IMR-90 (cell line): ENCODE data around the gene NTNG2. TPM values are rescaled to one million over a fixed set of nuclear protein-coding genes. Genes with fewer than 3 reads are reported as not detected.

Experiments
- ATAC-seq: fragments of 200-7000 bp; cut with Tn5 transposase; 2 replicates; pipeline ENCODE4 v1.9.1; 2020; ENCODE audit warnings: low read depth, mild to moderate bottlenecking, moderate library complexity
- BruUV-seq: library from RNA; stranded (reverse); fragments of 400-500 nt; replicated peaks from 2 replicates; lab custom pipeline; 2021; lab: Mats Ljungman, UMichigan
- CTCF ChIA-PET: fragments of 300-600 bp; formaldehyde crosslinking; extraction: SDS; loops from one replicate; lab custom pipeline; 2021; ENCODE audit warnings: antibody characterized with exemption; lab: Yijun Ruan, JAX
- POLR2A ChIA-PET: fragments of 300-600 bp; sonication (Branson Sonifier 250); formaldehyde crosslinking; loops from one replicate; lab custom pipeline; 2022; ENCODE audit warnings: antibody characterized with exemption; ENCODE audit not compliant: unreplicated experiment; lab: Charles Lee
- DNase-seq: peaks from one replicate; pipeline ENCODE4 v3.0.0; 2013
- H2AFZ ChIP-seq: replicated peaks from 2 replicates; pipeline ENCODE3; 2013; ENCODE audit warnings: low read length, mild to moderate bottlenecking; ENCODE audit not compliant: poor library complexity
- H2AK5ac ChIP-seq: 2 replicates; pipeline ENCODE4 v1.6.1; 2013; ENCODE audit warnings: low read depth, low read length, inconsistent platforms
- H2AK9ac ChIP-seq: replicated peaks from 2 replicates; pipeline ENCODE3; 2013; ENCODE audit warnings: mild to moderate bottlenecking, low read depth, low read length, moderate library complexity; ENCODE audit not compliant: poor library complexity
- H2BK120ac ChIP-seq: 2 replicates; pipeline ENCODE4 v1.6.1; 2013; ENCODE audit warnings: low read depth, low read length, inconsistent platforms
- H2BK15ac ChIP-seq: 3 replicates; pipeline ENCODE4 v1.6.1; 2013; ENCODE audit warnings: low read depth, low read length, inconsistent platforms
- H2BK20ac ChIP-seq: 2 replicates; pipeline ENCODE4 v1.6.1; 2013; ENCODE audit warnings: low read depth, mild to moderate bottlenecking, inconsistent platforms, low read length, moderate library complexity
- H2BK5ac ChIP-seq: 2 replicates; pipeline ENCODE4 v1.6.1; 2013; ENCODE audit warnings: mild to moderate bottlenecking, low read depth, low read length, inconsistent platforms; ENCODE audit not compliant: poor library complexity, severe bottlenecking
- H3K14ac ChIP-seq: replicated peaks from 2 replicates; pipeline ENCODE4 v1.6.1; 2013; ENCODE audit warnings: low read depth, low read length, inconsistent platforms
- H3K18ac ChIP-seq: 2 replicates; pipeline ENCODE4 v1.6.1; 2013; ENCODE audit warnings: low read depth, low read length, control low read depth
- H3K23ac ChIP-seq: 2 replicates; pipeline ENCODE4 v1.6.1; 2013; ENCODE audit warnings: low read depth, low read length, inconsistent platforms
- H3K27ac ChIP-seq: 2 replicates; pipeline ENCODE4 v1.5.1; 2013; ENCODE audit warnings: mild to moderate bottlenecking, control low read depth, low read length; ENCODE audit not compliant: insufficient read depth
- H3K27me3 ChIP-seq: 2 replicates; pipeline ENCODE4 v1.6.1; 2013; ENCODE audit warnings: low read length; ENCODE audit not compliant: control insufficient read depth, insufficient read depth
- H3K36me3 ChIP-seq: 2 replicates; pipeline ENCODE4 v1.6.1; 2013; ENCODE audit warnings: low read length, mixed read lengths; ENCODE audit not compliant: control insufficient read depth, insufficient read depth
- H3K4ac ChIP-seq: 2 replicates; pipeline ENCODE4 v1.6.1; 2013; ENCODE audit warnings: low read depth, low read length, inconsistent platforms
- H3K4me1 ChIP-seq: 2 replicates; pipeline ENCODE4 v1.6.1; 2013; ENCODE audit warnings: low read length, mixed read lengths; ENCODE audit not compliant: control insufficient read depth, insufficient read depth
- H3K4me2 ChIP-seq: 2 replicates; pipeline ENCODE4 v1.6.1; 2013; ENCODE audit warnings: low read depth, mild to moderate bottlenecking, control low read depth, low read length, moderate library complexity
- H3K4me3 ChIP-seq: 2 replicates; pipeline ENCODE4 v1.5.1; 2013; ENCODE audit warnings: low read depth, mild to moderate bottlenecking, control low read depth, low read length, moderate library complexity; ENCODE audit not compliant: insufficient read depth
- H3K56ac ChIP-seq: 2 replicates; pipeline ENCODE4 v1.6.1; 2013; ENCODE audit warnings: low read length, inconsistent platforms; ENCODE audit not compliant: insufficient read depth; ENCODE audit errors: extremely low read depth
- H3K79me1 ChIP-seq, 2 experiments: 2 replicates each; pipeline ENCODE4 v1.6.1; 2013; ENCODE audit warnings: low read length in 2 of 2, inconsistent platforms in 1 of 2, low read depth in 1 of 2
- H3K9ac ChIP-seq: 2 replicates; pipeline ENCODE4 v1.6.1; 2013; ENCODE audit warnings: low read depth, low read length, control low read depth
- H3K9me1 ChIP-seq: 2 replicates; pipeline ENCODE4 v1.6.1; 2013; ENCODE audit warnings: low read length, inconsistent platforms; ENCODE audit not compliant: insufficient read depth
- H3K9me3 ChIP-seq: 2 replicates; pipeline ENCODE4 v1.6.1; 2013; ENCODE audit warnings: low read length; ENCODE audit not compliant: control insufficient read depth, insufficient read depth
- H4K20me1 ChIP-seq: 2 replicates; pipeline ENCODE4 v1.6.1; 2013; ENCODE audit warnings: low read length, inconsistent platforms; ENCODE audit not compliant: insufficient read depth
- H4K5ac ChIP-seq: 2 replicates; pipeline ENCODE4 v1.6.1; 2013; ENCODE audit warnings: mild to moderate bottlenecking, low read depth, low read length, control low read depth
- H4K8ac ChIP-seq, 2 experiments: 2 replicates each; pipeline ENCODE4 v1.6.1; 2013; ENCODE audit warnings: low read depth in 2 of 2, low read length in 2 of 2, control low read depth in 1 of 2, inconsistent platforms in 1 of 2
- H4K91ac ChIP-seq: 2 replicates; pipeline ENCODE4 v1.6.1; 2013; ENCODE audit warnings: low read depth, low read length, inconsistent platforms; ENCODE audit not compliant: insufficient read depth
- FOS ChIP-seq: fragments of 150-350 bp; IDR thresholded peaks from 2 replicates; pipeline ENCODE4 v1.6.1; 2016; ENCODE audit warnings: low read depth, low read length
- MAFK ChIP-seq: IDR thresholded peaks from 2 replicates; pipeline ENCODE4 v1.6.1; 2012; ENCODE audit warnings: low read depth, low read length, improper control_type of control experiment
- MXI1 ChIP-seq: IDR thresholded peaks from 2 replicates; pipeline ENCODE4 v1.6.1; 2012; ENCODE audit warnings: low read depth, mild to moderate bottlenecking, low read length, moderate library complexity, borderline replicate concordance
- POLR2A ChIP-seq: IDR thresholded peaks from 2 replicates; pipeline ENCODE4 v1.6.1; 2012; ENCODE audit warnings: mild to moderate bottlenecking, low read depth, low read length
- RAD21 ChIP-seq: IDR thresholded peaks from 2 replicates; pipeline ENCODE4 v1.6.1; 2012; ENCODE audit warnings: low read length, improper control_type of control experiment
- WGBS, 2 experiments: methylation state at CpG; one replicate each; pipeline versions ENCODE4 v1.1.5 to v1.1.7; 2013; ENCODE audit warnings: missing lambda C conversion rate in 2 of 2; ENCODE audit not compliant: insufficient read length in 1 of 2; ENCODE audit errors: extremely low coverage in 2 of 2; 5-methylcytosine and 5-hydroxymethylcytosine counted together
- dilution Hi-C: fragments of 300-500 bp; cut with HindIII; formaldehyde crosslinking; loops from one replicate; pipeline ENCODE4 v1.14.3; 2018; ENCODE audit warnings: low sequenced_read_pairs; ENCODE audit not compliant: unreplicated experiment
- in situ Hi-C: fragments of 300-500 bp; cut with MboI; formaldehyde crosslinking; loops from 3 replicates; pipeline ENCODE4 v1.14.3; 2019; ENCODE audit warnings: low sequenced_read_pairs, inconsistent platforms, mixed read lengths
- intact Hi-C: fragments of 100-400 bp; cut with micrococcal nuclease; formaldehyde crosslinking; loops from 2 replicates; pipeline ENCODE4 v1.10.0; 2022
- polyA plus RNA-seq, 3 experiments: library from polyadenylated mRNA; depleted of rRNA; stranded (reverse); fragments of >200 nt; gene quantifications; 2 replicates each; pipeline ENCODE4 v1.2.3, GENCODE V29; 2012; ENCODE audit warnings: low replicate concordance in 1 of 3
- total RNA-seq: library from RNA; depleted of rRNA; stranded (reverse); fragments of >200 nt; gene quantifications from 2 replicates; pipeline ENCODE4 v1.2.3, GENCODE V29; 2012

NTNG2 gene
- total and polyA plus RNA-seq, 2 of the 4 experiments (the other 2 are of a cell fraction), result 0.54 to 0.84 TPM

- H3K14ac ChIP-seq, result no peak overlapping the region
- peaks cover 2% of the 10 kb centered on the region; the same call in 1 of the 2 replicates for H3K4me1 ChIP-seq
- dilution Hi-C loops, result no loop called here
- H4K8ac ChIP-seq, result no peak overlapping the region
- TF ChIP-seq MXI1 (no peak), MAFK (no peak), POLR2A (no peak), FOS (no peak), RAD21 (no peak)
- DNase-seq, result peak; percentile 14
- no peak overlapping the region for H2BK5ac ChIP-seq
- peaks cover 17% of the 10 kb centered on the region for H4K20me1 ChIP-seq
- H3K18ac ChIP-seq, result no peak overlapping the region
- no peak for ATAC-seq
- no peak overlapping the region for H4K5ac ChIP-seq
- H3K9me1 ChIP-seq, result no peaks in the 10 kb centered on the region
- in situ Hi-C loops, result loop anchor here (10.0 kb wide), 1 partner anchor 399 kb away; no protein-coding TSS in a partner anchor
- ChIA-PET POLR2A (no interaction called here), CTCF (interaction anchor here (0.8 kb wide), 1 partner anchor 73 kb away, joined by 5 read pairs; no protein-coding TSS in a partner anchor)
- H3K4me2 ChIP-seq, result no peak overlapping the region
- H2AFZ ChIP-seq, result no peak overlapping the region
- intact Hi-C loops, result loop anchor here (2.0 to 10.0 kb wide), 2 partner anchors 139 to 401 kb away; no protein-coding TSS in a partner anchor
- H3K23ac ChIP-seq, result no peak overlapping the region
- H3K9ac ChIP-seq, result no peak overlapping the region
- no peak overlapping the region for H3K4me3 ChIP-seq
- no peak overlapping the region for H4K91ac ChIP-seq
- no peak overlapping the region for H2BK20ac ChIP-seq
- no peaks in the 10 kb centered on the region for H3K36me3 ChIP-seq
- BruUV-seq, result no TSS peak
- H2BK15ac ChIP-seq, result no peak overlapping the region
- peaks cover 60% of the 10 kb centered on the region for H3K27me3 ChIP-seq
- no peak overlapping the region for H2AK9ac ChIP-seq
- H3K27ac ChIP-seq, result no peak overlapping the region
- WGBS, 2 experiments, result 7% methylated on average over 3 of the region's 29 CpGs; no CpG with 5 or more reads in 1 of the 2 experiments
- no peak overlapping the region for H2AK5ac ChIP-seq
- no peaks in the 10 kb centered on the region for H3K9me3 ChIP-seq
- no peak overlapping the region for H2BK120ac ChIP-seq
- H3K56ac ChIP-seq, result no peak overlapping the region
- H3K79me1 ChIP-seq, result no peaks in the 10 kb centered on the region
- H3K4ac ChIP-seq, result no peak overlapping the region
Measured at GRCh38 chr9:132163457-132163875, 1.6 kb downstream of the NTNG2 start.
